ENCODE measurements around the gene ZFYVE21. TPM values are rescaled to one million over a fixed set of nuclear protein-coding genes. Genes with fewer than 3 reads are reported as not detected.

Gene ZFYVE21
- polyA plus RNA-seq, 2 of the 4 experiments (the other 2 are of a cell fraction) = 28.7 to 33.0 TPM

DNA sequence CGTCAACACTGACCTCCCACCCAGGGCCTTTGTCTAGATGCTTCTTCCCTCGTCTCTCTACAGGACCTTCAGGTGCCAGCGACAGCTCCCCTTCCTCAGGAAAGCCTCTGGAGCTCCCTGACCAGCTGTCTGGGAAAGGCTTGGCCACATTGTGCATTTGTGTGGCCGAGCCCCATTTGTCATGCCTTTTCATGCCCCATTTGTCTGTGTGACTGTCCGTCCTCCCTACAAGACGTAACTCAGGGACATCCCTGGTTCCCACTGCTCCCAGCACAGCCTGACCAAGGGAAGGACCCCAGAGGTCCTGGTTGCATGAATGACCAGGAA lies 23.8 kb downstream of the ZFYVE21 start:
- DNase-seq (ENCODE audit: low read depth in 1 of 2, low spot score in 1 of 2) (no peak), FAIRE-seq (no peak), ATAC-seq (no peak)
- TF ChIP-seq JUN (IDR thresholded peaks at IDR 0.05) (no peak), CHD4 (IDR thresholded peaks at IDR 0.05; ENCODE audit: borderline replicate concordance) (no peak), EP300 (IDR thresholded peaks at IDR 0.05) (no peak), RAD21 (conservative IDR thresholded peaks at IDR 0.05 in 1 of 2, IDR thresholded peaks at IDR 0.05 in 1 of 2) (no peak)
- H3K4me3 ChIP-seq = no peak overlapping the region
- H3K27ac ChIP-seq = no peak overlapping the region
- ChIA-PET CTCF (interaction anchor here (1.1 to 1.2 kb wide), 2 partner anchors 11 to 244 kb away, joined by 3 read pairs; no protein-coding TSS in a partner anchor), POLR2A (no interaction called here)
- H3K4me2 ChIP-seq = no peak overlapping the region
- H3K4me1 ChIP-seq = no peaks in the 10 kb centered on the region
- no peaks in the 10 kb centered on the region for H3K9me3 ChIP-seq
- WGBS (ENCODE audit: missing lambda C conversion rate) = 94% methylated on average over 5 of the region's 6 CpGs

DNA sequence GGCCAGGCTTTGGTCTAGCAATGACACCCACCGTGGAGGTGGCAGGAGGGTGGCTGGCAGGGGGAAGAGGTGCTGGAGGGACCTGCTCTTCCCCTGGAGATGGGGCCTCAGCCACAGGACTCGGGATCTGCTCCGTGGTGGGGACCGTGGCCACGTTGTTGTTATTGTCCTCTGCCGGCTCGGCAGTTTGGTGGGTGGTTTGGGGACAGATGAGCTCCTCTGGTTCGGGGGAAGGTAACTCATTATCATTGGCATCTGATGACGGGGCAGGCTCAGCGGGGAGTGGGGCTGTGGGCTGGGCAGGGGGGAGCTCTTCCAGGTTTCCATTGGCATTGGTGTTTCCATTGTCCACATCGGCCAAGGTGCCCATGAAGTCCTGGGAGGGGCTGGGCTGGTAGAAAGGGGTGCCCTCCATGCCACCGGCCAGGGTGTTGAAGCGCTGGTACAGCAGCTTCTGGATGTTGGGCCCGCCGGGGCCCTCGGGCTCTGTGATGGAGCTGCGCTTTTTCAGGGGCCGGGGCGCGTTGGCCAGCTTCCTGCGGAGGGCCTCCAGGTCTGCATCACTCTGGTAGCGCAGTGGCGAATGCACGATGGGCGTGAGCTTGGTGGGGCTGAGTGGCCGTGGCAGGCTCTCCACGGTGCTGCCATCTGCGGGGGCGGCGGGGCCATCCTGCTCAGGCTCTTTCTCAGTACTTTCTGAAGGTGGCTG lies 24.3 kb downstream of the ZFYVE21 start:
- no peaks in the 10 kb centered on the region for H3K9me3 ChIP-seq
- no peak overlapping the region for H3K27ac ChIP-seq
- H3K4me1 ChIP-seq = no peaks in the 10 kb centered on the region
- ChIA-PET CTCF (interaction anchor here (1.1 to 1.2 kb wide), 2 partner anchors 10 to 244 kb away, joined by 3 read pairs; no protein-coding TSS in a partner anchor), POLR2A (no interaction called here)
- no peak for FAIRE-seq
- no peak for ATAC-seq
- TF ChIP-seq, protein P1, sequence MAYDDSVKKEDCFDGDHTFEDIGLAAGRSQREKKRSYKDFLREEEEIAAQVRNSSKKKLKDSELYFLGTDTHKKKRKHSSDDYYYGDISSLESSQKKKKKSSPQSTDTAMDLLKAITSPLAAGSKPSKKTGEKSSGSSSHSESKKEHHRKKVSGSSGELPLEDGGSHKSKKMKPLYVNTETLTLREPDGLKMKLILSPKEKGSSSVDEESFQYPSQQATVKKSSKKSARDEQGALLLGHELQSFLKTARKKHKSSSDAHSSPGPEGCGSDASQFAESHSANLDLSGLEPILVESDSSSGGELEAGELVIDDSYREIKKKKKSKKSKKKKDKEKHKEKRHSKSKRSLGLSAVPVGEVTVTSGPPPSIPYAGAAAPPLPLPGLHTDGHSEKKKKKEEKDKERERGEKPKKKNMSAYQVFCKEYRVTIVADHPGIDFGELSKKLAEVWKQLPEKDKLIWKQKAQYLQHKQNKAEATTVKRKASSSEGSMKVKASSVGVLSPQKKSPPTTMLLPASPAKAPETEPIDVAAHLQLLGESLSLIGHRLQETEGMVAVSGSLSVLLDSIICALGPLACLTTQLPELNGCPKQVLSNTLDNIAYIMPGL (CRISPR knock-in tag; IDR thresholded peaks at IDR 0.05; ENCODE audit: borderline replicate concordance) = no peak
- TF ChIP-seq CBX2 (IDR thresholded peaks at IDR 0.05; ENCODE audit: borderline replicate concordance, low read depth) (no peak), RARB (CRISPR knock-in tag; IDR thresholded peaks at IDR 0.05) (no peak), NFE2L2 (conservative IDR thresholded peaks at IDR 0.05; ENCODE audit: low read length) (no peak), RAD21 (conservative IDR thresholded peaks at IDR 0.05 in 1 of 2, IDR thresholded peaks at IDR 0.05 in 1 of 2) (no peak), RFX5 (IDR thresholded peaks at IDR 0.05) (no peak), HOXB13 (CRISPR knock-in tag; IDR thresholded peaks at IDR 0.05; ENCODE audit: low read depth) (no peak), NPAS2 (CRISPR knock-in tag; IDR thresholded peaks at IDR 0.05; ENCODE audit: borderline replicate concordance) (no peak), FOSB (CRISPR knock-in tag; IDR thresholded peaks at IDR 0.05) (no peak), SMC3 (IDR thresholded peaks at IDR 0.05) (no peak), MYC (IDR thresholded peaks at IDR 0.05; ENCODE audit: borderline replicate concordance, low read length) (no peak), CBX8 (IDR thresholded peaks at IDR 0.05) (no peak), EP300 (IDR thresholded peaks at IDR 0.05) (no peak), BHLHE40 (IDR thresholded peaks at IDR 0.05; ENCODE audit: low read depth, low read length) (no peak), KDM1A (IDR thresholded peaks at IDR 0.05; ENCODE audit: low read depth) (no peak), ESRRA (IDR thresholded peaks at IDR 0.05; ENCODE audit: borderline replicate concordance, low read length) (no peak)
- TF ChIP-seq, protein P2, sequence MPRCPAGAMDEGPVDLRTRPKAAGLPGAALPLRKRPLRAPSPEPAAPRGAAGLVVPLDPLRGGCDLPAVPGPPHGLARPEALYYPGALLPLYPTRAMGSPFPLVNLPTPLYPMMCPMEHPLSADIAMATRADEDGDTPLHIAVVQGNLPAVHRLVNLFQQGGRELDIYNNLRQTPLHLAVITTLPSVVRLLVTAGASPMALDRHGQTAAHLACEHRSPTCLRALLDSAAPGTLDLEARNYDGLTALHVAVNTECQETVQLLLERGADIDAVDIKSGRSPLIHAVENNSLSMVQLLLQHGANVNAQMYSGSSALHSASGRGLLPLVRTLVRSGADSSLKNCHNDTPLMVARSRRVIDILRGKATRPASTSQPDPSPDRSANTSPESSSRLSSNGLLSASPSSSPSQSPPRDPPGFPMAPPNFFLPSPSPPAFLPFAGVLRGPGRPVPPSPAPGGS (IDR thresholded peaks at IDR 0.05) = no peak
- TF ChIP-seq, protein P3, sequence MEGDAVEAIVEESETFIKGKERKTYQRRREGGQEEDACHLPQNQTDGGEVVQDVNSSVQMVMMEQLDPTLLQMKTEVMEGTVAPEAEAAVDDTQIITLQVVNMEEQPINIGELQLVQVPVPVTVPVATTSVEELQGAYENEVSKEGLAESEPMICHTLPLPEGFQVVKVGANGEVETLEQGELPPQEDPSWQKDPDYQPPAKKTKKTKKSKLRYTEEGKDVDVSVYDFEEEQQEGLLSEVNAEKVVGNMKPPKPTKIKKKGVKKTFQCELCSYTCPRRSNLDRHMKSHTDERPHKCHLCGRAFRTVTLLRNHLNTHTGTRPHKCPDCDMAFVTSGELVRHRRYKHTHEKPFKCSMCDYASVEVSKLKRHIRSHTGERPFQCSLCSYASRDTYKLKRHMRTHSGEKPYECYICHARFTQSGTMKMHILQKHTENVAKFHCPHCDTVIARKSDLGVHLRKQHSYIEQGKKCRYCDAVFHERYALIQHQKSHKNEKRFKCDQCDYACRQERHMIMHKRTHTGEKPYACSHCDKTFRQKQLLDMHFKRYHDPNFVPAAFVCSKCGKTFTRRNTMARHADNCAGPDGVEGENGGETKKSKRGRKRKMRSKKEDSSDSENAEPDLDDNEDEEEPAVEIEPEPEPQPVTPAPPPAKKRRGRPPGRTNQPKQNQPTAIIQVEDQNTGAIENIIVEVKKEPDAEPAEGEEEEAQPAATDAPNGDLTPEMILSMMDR (IDR thresholded peaks at IDR 0.05) = no peak
- TF ChIP-seq, protein P4, sequence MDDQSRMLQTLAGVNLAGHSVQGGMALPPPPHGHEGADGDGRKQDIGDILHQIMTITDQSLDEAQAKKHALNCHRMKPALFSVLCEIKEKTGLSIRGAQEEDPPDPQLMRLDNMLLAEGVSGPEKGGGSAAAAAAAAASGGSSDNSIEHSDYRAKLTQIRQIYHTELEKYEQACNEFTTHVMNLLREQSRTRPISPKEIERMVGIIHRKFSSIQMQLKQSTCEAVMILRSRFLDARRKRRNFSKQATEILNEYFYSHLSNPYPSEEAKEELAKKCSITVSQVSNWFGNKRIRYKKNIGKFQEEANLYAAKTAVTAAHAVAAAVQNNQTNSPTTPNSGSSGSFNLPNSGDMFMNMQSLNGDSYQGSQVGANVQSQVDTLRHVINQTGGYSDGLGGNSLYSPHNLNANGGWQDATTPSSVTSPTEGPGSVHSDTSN (IDR thresholded peaks at IDR 0.05) = no peak
- TF ChIP-seq, protein P5, sequence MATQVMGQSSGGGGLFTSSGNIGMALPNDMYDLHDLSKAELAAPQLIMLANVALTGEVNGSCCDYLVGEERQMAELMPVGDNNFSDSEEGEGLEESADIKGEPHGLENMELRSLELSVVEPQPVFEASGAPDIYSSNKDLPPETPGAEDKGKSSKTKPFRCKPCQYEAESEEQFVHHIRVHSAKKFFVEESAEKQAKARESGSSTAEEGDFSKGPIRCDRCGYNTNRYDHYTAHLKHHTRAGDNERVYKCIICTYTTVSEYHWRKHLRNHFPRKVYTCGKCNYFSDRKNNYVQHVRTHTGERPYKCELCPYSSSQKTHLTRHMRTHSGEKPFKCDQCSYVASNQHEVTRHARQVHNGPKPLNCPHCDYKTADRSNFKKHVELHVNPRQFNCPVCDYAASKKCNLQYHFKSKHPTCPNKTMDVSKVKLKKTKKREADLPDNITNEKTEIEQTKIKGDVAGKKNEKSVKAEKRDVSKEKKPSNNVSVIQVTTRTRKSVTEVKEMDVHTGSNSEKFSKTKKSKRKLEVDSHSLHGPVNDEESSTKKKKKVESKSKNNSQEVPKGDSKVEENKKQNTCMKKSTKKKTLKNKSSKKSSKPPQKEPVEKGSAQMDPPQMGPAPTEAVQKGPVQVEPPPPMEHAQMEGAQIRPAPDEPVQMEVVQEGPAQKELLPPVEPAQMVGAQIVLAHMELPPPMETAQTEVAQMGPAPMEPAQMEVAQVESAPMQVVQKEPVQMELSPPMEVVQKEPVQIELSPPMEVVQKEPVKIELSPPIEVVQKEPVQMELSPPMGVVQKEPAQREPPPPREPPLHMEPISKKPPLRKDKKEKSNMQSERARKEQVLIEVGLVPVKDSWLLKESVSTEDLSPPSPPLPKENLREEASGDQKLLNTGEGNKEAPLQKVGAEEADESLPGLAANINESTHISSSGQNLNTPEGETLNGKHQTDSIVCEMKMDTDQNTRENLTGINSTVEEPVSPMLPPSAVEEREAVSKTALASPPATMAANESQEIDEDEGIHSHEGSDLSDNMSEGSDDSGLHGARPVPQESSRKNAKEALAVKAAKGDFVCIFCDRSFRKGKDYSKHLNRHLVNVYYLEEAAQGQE (IDR thresholded peaks at IDR 0.05) = no peak
- H3K4me3 ChIP-seq = no peak overlapping the region
- DNase-seq (ENCODE audit: low read depth in 1 of 2, low spot score in 1 of 2) = no peak
- H3K4me2 ChIP-seq = no peak overlapping the region
- 89% methylated on average over 17 of the region's 30 CpGs for WGBS (ENCODE audit: missing lambda C conversion rate)

Data from A549 (cell line).